Ectodermal cell (in vitro differentiated cells): ENCODE results near the gene JPT2.

Source experiments
- H3K27ac ChIP-seq: 2 replicates; pipeline ENCODE4 v1.7.0; 2013; ENCODE audit warnings: mild to moderate bottlenecking, low read depth, low read length; ENCODE audit not compliant: insufficient read depth, poor library complexity, severe bottlenecking
- H3K27me3 ChIP-seq: 2 replicates; pipeline ENCODE4 v1.7.0; 2013; ENCODE audit warnings: mild to moderate bottlenecking, low read length; ENCODE audit not compliant: insufficient read depth, control insufficient read depth, poor library complexity, severe bottlenecking
- H3K36me3 ChIP-seq: one replicate; pipeline ENCODE4 v1.7.0; 2013; ENCODE audit warnings: low read length; ENCODE audit not compliant: control insufficient read depth, insufficient read depth
- H3K4me1 ChIP-seq: one replicate; pipeline ENCODE4 v1.7.0; 2013; ENCODE audit warnings: low read length; ENCODE audit not compliant: control insufficient read depth, insufficient read depth
- H3K4me3 ChIP-seq: 2 replicates; pipeline ENCODE4 v1.7.0; 2013; ENCODE audit warnings: low read depth, low read length, control low read depth; ENCODE audit not compliant: insufficient read depth
- H3K9me3 ChIP-seq: 2 replicates; pipeline ENCODE4 v1.7.0; 2013; ENCODE audit warnings: mild to moderate bottlenecking, low read length, moderate library complexity; ENCODE audit not compliant: control insufficient read depth
- WGBS, 2 experiments: methylation state at CpG; one replicate each; pipeline ENCODE4 v1.1.7; 2013; ENCODE audit warnings: missing lambda C conversion rate in 2 of 2; 5-methylcytosine and 5-hydroxymethylcytosine counted together

JPT2 gene

DNA sequence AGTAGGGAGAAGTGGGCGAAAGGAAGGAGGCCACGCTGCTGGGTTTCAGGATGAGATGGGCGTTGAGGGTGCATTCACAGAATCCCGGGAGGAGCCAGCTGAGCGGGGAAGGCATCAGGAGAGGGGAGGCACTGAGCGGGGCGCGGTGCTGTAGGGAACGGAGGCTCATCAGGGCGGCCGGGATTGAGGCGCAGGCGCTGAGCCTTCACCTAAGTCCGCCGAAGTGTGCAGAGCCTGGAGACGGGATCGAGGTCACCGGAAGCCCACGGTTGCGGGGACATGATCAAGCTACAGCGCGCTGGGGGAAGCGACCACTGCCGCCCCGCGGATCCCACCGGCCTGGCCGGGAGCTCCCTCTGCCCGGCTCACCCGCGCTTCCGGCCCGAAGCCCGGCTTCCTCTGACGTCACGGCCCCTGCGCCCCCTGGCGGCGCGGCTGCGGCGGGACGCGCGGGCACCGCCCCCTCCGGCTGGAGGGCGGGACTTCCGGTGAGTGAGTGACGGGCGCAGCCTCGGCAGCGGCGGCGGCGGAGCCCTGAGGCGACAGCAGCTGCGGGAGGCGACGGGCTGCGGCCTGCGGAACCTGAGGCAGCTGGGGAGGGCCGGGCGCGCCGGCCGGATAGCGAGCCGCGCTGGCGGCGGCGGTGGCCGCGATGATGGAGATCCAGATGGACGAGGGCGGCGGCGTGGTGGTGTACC lies 27.8 kb downstream of the JPT2 start, which contains the start of gene MAPK8IP3:
Gene MAPK8IP3 (plus strand): TSS at position 508 of the 698 bp plus-strand sequence. CDS start 145 bp downstream, at position 653.
- 0% methylated on average over 79 of the region's 79 CpGs for WGBS, 2 experiments

DNA sequence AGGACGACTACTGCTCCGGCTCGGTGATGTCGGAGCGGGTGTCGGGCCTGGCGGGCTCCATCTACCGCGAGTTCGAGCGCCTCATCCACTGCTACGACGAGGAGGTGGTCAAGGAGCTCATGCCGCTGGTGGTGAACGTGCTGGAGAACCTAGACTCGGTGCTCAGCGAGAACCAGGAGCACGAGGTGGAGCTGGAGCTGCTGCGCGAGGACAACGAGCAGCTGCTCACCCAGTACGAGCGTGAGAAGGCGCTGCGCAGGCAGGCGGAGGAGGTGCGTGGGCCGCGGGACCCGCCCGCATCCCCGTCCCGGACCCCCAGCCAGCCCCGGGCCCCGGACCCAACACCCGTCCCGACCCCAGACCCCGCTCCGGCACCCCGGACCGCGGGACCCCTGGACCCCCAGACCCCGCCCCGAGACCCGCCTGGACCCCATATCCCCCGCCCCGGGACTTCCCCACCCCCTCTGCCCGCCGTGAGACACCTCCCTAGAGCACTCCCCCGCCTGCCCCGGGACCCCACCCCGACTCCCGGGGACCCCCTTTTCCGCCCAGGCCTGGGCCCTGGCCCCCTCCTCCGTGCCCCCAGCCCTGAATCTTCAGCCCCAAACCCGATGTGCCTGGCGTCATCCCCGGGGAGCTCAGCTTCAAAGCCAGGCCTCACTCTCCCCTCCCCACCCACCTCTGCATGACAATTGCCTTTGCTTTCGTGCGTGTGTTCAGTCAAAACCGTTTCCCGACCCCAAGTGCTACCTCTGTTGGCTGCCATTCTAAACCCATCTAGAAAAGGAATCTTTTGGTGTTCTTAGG lies 28.5 kb downstream of the JPT2 start:
- Histone ChIP-seq H3K36me3 (peaks cover 9% of the 10 kb centered on the region), H3K4me3 (peak overlapping the region; percentile 98), H3K27ac (no peak overlapping the region), H3K9me3 (no peaks in the 10 kb centered on the region), H3K27me3 (no peaks in the 10 kb centered on the region), H3K4me1 (no peaks in the 10 kb centered on the region)
- WGBS, 2 experiments, result 0 to 1% methylated on average over 58 to 62 of the region's 62 CpGs

More for the DNA sequence above, 27.8 kb downstream of the JPT2 start, which contains the start of gene MAPK8IP3:
- peak within 1 kb of the TSS; percentile 94 for H3K27ac ChIP-seq
- H3K9me3 ChIP-seq, result no peaks in the 10 kb centered on the region
- no peaks in the 10 kb centered on the region for H3K27me3 ChIP-seq
- H3K36me3 ChIP-seq, result peaks cover 14% of the 10 kb centered on the region
- peak within 1 kb of the TSS; percentile 98 for H3K4me3 ChIP-seq
- H3K4me1 ChIP-seq, result no peaks in the 10 kb centered on the region

DNA sequence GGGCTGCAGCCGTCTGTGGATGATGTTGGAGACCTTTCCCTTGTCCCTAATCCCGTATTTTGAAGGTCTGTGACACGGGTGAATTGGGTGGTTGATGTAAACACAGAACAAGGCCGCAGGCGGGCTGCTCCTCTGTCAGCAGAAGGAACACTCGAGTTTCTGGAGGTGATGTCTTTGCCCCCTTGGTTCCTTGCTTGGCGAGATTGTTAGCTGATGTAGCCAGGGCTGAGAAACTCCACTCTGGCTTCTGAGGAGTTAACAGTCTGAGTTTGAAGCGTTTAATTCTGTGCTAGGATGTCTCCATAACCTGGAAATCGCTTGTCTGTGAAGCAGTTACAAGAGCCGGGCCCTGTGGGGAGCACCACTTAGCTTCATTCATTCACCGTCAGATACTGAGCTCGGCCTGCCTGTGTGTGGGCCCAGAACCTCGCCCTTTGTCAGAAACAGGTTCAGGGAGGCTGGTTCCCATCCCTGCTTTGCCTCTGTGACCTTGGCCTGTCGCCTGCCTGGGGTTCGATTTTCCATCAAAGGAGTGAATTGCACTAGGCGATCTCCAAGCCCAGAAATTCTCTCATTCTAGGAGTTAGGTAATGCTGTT lies 29.2 kb downstream of the JPT2 start:
- WGBS, 2 experiments, result 35% methylated on average over 16 of the region's 16 CpGs
- H3K9me3 ChIP-seq, result no peaks in the 10 kb centered on the region
- peak overlapping the region; percentile 98 for H3K4me3 ChIP-seq
- H3K4me1 ChIP-seq, result no peaks in the 10 kb centered on the region
- no peak overlapping the region for H3K27ac ChIP-seq
- H3K36me3 ChIP-seq, result peaks cover 3% of the 10 kb centered on the region
- no peaks in the 10 kb centered on the region for H3K27me3 ChIP-seq

- H3K27ac ChIP-seq, result no peak overlapping the region
- no peaks in the 10 kb centered on the region for H3K27me3 ChIP-seq
- no peaks in the 10 kb centered on the region for H3K4me1 ChIP-seq
- no peak overlapping the region for H3K4me3 ChIP-seq
- WGBS, 2 experiments, result 92 to 93% methylated on average over 18 of the region's 18 CpGs
- no peaks in the 10 kb centered on the region for H3K36me3 ChIP-seq
- H3K9me3 ChIP-seq, result no peaks in the 10 kb centered on the region
Observed at GRCh38 chr16:1708083-1708767, 30.1 kb downstream of the JPT2 start.

DNA sequence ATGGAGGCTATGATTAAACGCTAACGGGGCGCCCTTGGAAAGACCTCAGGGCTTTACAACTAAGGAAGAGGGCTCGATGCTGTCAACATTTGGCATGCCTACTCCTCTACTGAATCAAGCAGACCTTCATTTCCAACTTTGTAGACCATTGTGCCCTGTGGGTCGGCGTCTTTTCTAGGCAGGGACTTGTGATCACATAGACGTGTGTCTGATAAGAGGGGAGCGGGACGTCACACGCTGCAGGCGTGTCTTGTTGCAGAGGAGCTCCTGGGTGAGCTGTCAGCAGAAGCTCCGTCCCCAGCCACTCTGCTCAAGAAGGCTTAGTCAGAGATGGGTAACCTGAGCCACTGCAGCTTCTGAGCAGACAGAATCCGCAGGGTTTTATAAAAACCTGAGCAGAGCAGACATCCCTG lies 30.7 kb downstream of the JPT2 start:
- H3K9me3 ChIP-seq, result no peaks in the 10 kb centered on the region
- no peaks in the 10 kb centered on the region for H3K36me3 ChIP-seq
- H3K4me1 ChIP-seq, result no peaks in the 10 kb centered on the region
- no peaks in the 10 kb centered on the region for H3K27me3 ChIP-seq
- H3K4me3 ChIP-seq, result no peak overlapping the region
- H3K27ac ChIP-seq, result no peak overlapping the region
- 92 to 93% methylated on average over 13 of the region's 13 CpGs for WGBS, 2 experiments

DNA sequence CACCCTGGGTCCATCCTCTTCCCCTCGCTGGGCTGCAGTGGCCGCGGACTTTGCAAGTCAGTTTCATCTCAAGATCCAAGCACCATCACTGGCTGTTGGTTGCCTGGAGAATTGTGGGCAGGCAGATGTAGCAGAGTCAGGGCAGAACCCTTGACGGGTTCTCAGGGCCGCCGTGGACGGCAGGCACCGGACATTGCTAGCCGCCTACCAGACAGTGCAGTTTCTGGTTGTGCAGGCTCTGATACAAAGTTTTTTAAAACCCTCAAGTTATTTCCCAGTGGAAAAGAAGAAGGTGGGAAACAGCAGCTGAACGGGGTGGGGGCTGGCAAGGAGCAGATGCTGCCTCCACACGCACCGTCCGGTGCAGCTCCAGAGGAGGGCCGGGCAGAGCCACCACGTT lies 31.3 kb downstream of the JPT2 start:
- 91 to 95% methylated on average over 15 of the region's 15 CpGs for whole genome bisulfite sequencing, 2 experiments
- Histone ChIP-seq H3K27ac (no peak overlapping the region), H3K36me3 (no peaks in the 10 kb centered on the region), H3K4me1 (no peaks in the 10 kb centered on the region), H3K9me3 (no peaks in the 10 kb centered on the region), H3K4me3 (no peak overlapping the region), H3K27me3 (no peaks in the 10 kb centered on the region)

DNA sequence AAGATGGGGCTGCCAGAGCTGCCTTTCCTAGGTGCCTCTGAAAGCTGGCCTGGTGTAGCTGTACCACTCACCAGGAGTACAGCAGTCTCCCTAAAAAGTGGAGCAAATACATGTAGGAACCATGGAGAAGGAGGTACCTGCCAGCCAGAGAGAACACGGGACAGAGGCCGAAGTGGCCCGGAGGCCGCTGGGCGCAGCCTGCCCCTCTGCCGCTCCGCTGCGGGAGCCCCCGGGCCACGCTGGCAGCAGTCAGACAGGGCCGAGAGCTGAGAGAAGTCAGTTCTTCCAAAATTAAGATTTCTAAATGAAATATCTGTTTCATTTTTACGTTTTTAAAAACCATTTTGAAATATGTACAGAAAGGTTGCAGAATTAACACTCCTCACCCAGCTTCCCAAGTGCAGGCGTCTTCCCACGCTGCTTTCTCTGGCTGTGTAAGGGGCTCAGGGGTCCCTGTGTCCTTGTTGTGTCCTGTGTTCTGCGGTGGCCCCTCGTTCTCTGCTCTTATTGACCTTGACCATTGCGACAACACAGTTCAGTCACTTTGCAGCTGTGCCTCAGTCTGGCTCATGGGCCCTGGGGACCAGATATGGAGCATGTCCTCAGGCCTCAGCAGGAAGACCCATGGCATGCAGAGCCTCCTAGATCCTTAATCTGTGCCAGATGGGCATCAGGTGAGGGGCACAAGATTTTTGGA lies 32.9 kb downstream of the JPT2 start:
- Histone ChIP-seq H3K27me3 (no peaks in the 10 kb centered on the region), H3K4me3 (no peak overlapping the region), H3K4me1 (no peaks in the 10 kb centered on the region), H3K27ac (no peak overlapping the region), H3K9me3 (no peaks in the 10 kb centered on the region), H3K36me3 (no peaks in the 10 kb centered on the region)
- 95% methylated on average over 17 of the region's 17 CpGs for WGBS, 2 experiments

DNA sequence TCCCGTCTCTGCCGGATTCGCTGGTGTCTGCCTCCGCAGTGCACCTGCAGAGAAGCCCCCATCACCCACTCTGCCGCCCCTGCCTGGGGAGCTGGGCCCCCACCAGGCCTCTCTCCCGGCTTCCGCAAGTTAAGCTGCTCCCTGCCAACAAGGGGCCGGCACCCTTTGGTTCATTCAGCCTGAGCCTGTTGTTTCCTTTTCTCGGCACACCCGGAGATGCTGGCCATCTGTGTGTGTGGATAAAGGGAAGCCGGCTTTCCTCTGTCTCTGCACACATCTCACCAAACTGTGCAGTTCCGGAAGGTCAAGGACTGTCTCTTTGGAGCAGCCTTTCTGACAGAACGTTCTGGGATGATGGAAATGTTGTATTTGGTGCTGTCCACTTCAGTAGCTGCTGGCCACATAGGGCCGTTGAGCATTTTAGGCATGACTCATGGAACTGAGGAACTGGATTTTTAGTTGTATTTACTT lies 34.7 kb downstream of the JPT2 start:
- Histone ChIP-seq H3K27me3 (no peaks in the 10 kb centered on the region), H3K9me3 (no peaks in the 10 kb centered on the region), H3K4me1 (no peaks in the 10 kb centered on the region), H3K27ac (no peak overlapping the region), H3K36me3 (no peaks in the 10 kb centered on the region), H3K4me3 (no peak overlapping the region)
- 83 to 89% methylated on average over 14 of the region's 14 CpGs for WGBS, 2 experiments

- Histone ChIP-seq H3K9me3 (no peaks in the 10 kb centered on the region), H3K4me3 (no peak overlapping the region), H3K36me3 (no peaks in the 10 kb centered on the region), H3K27ac (no peak overlapping the region), H3K27me3 (no peaks in the 10 kb centered on the region), H3K4me1 (no peaks in the 10 kb centered on the region)
- 93% methylated on average over 7 of the region's 7 CpGs for WGBS, 2 experiments
Observed at GRCh38 chr16:1713331-1713730, 35.3 kb downstream of the JPT2 start.
